GM06990 (cell line): Measurements from ENCODE around the gene AASS.

Source experiments
- DNase-seq: peaks from one replicate; pipeline ENCODE4 v3.0.0-alpha.2; 2011; ENCODE audit not compliant: insufficient read length; ENCODE audit errors: extremely low read depth
- H3K27me3 ChIP-seq: replicated peaks from 2 replicates; pipeline ENCODE4 v1.6.0; 2011; ENCODE audit warnings: low read length; ENCODE audit not compliant: control insufficient read depth, insufficient read depth
- H3K36me3 ChIP-seq: 2 replicates; pipeline ENCODE4 v1.5.1; 2011; ENCODE audit warnings: low read length; ENCODE audit not compliant: control insufficient read depth, insufficient read depth
- H3K4me3 ChIP-seq: replicated peaks from 2 replicates; pipeline ENCODE4 v1.5.1; 2011; ENCODE audit warnings: low read depth, mild to moderate bottlenecking, control low read depth, low read length
- TF ChIP-seq, protein P1 (sequence below): IDR thresholded peaks from 2 replicates; pipeline ENCODE4 v1.5.1; 2011; ENCODE audit warnings: low read length, control low read depth, mild to moderate bottlenecking, inconsistent platforms; ENCODE audit not compliant: insufficient read depth, poor library complexity, severe bottlenecking

The AASS gene

DNA sequence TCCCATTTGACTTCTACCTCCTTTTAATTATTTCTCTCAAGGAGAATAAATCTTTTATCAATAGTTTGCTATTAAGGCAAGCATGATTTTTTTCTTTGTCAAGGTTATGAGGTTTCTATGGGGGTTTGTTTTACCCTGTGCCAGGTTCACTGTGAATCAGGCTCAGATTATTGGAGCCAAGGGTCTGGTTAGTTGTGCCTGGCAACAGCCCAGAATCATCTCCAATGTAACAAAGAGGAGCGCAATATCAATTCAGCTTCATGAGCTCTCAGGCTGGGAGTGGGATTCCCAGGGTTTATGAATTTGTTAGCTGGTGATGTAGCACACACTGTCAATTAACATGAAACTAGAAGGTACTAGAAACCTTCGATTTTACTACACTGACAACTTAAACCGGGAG, 73.2 kb downstream of the AASS start:
- no peak overlapping the region for H3K4me3 ChIP-seq
- TF ChIP-seq, protein P1, sequence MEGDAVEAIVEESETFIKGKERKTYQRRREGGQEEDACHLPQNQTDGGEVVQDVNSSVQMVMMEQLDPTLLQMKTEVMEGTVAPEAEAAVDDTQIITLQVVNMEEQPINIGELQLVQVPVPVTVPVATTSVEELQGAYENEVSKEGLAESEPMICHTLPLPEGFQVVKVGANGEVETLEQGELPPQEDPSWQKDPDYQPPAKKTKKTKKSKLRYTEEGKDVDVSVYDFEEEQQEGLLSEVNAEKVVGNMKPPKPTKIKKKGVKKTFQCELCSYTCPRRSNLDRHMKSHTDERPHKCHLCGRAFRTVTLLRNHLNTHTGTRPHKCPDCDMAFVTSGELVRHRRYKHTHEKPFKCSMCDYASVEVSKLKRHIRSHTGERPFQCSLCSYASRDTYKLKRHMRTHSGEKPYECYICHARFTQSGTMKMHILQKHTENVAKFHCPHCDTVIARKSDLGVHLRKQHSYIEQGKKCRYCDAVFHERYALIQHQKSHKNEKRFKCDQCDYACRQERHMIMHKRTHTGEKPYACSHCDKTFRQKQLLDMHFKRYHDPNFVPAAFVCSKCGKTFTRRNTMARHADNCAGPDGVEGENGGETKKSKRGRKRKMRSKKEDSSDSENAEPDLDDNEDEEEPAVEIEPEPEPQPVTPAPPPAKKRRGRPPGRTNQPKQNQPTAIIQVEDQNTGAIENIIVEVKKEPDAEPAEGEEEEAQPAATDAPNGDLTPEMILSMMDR, result no peak
- no peak for DNase-seq
- H3K27me3 ChIP-seq, result no peaks in the 10 kb centered on the region
- no peaks in the 10 kb centered on the region for H3K36me3 ChIP-seq

DNA sequence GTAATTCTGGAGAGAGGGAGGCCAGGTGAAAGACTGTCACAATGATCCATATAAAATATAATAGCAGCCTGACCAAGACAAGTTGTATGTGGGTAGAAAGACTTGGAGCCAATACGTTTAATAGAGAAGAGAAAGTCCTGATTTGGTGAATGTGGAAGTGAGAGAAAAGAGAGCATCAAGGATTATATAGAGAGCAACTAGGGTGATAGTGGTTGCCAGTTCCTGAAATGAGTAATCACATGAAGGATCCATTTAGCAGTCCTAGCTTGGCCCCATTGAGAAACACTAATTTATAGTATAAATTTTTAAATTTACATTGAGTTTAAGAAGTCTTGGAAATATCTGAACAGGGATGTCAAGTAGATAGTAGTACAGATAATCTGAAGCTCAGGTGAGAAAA, 74.0 kb downstream of the AASS start:
- Histone ChIP-seq H3K27me3 (no peaks in the 10 kb centered on the region), H3K4me3 (no peak overlapping the region), H3K36me3 (no peaks in the 10 kb centered on the region)
- TF ChIP-seq, protein P1, result no peak
- DNase-seq, result no peak

DNA sequence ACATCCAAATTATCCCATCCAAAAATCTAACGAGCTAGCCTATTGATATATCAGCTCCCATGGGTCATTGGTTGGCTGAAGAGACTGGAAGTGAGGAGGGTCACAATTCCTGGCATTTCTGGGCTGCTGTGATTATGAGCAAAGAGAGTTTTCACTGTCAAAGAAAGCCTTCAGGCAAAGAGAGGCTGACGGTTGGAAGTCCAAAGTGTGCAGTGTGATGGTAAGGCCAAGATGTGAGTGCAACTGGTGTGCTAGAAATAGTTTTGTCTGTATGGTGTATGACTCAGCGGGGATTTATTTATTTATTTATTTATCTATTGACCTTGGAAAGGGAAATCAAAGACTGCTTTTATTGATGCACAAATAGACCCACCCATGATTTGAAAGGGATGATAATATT, 75.0 kb downstream of the AASS start:
- TF ChIP-seq, protein P1, result no peak

DNA sequence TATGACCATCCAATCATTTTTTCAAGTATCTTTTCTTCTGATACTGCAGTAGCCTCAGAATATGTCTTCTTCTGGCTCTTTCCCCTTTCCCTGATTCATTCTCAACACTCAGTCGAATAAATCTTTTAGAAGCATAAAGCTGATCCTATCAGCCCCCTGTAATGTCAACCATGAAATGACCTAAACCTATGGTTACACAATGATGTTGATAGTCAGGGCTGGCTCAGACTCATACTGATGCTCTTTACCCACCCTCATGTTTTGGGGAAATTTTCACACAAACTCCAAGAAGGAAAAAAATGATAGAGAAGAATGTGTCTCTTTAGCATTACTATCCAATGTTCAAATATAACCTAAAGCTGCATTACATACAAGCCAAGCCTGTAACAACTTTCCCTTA, 76.0 kb downstream of the AASS start:
- TF ChIP-seq, protein P1, result no peak
- Histone ChIP-seq H3K36me3 (no peaks in the 10 kb centered on the region), H3K4me3 (no peak overlapping the region), H3K27me3 (no peaks in the 10 kb centered on the region)
- DNase-seq, result no peak

More for the DNA sequence above, 75.0 kb downstream of the AASS start:
- H3K27me3 ChIP-seq, result no peaks in the 10 kb centered on the region
- no peaks in the 10 kb centered on the region for H3K36me3 ChIP-seq
- no peak overlapping the region for H3K4me3 ChIP-seq
- DNase-seq, result no peak

DNA sequence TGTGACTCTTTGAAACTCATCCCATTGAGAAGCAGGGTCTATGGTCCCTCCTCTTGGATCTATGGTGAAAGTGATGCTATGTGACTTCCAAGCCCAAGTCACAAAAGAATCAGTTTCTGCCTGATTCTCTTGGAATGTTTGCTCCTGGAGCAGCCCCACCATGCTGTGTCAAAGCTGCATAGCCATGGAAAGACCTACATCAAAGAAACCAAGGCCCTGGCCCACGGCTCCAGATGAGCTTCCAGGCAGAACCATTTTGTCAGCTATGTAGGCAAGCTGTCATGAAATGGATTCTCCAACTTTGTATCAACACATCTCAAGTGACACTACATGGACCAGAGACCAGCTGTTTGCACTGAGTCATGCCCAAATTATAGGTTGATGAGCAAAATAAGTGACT, 77.0 kb downstream of the AASS start:
- H3K36me3 ChIP-seq, result no peaks in the 10 kb centered on the region
- no peak for DNase-seq
- H3K4me3 ChIP-seq, result no peak overlapping the region
- H3K27me3 ChIP-seq, result no peaks in the 10 kb centered on the region
- TF ChIP-seq, protein P1, result no peak

DNA sequence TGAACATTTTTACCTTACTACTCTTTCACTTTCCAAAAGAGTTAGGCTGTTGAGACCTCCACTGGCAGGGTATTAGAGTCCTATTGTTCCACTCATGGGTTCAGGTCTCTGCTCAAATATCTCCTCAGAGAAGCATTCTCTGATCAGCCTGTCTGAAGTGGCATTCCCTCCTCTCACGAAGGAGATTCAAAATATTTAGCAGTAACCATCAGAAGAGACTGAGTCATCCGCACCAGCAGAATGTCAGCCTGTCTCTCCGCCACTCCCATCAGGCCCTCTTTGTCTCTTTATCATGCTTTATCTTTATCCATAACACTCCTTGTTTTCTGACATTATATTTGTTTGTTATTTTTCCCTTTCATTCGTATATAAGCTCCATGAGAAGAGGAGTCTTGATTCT, 79.1 kb downstream of the AASS start:
- TF ChIP-seq, protein P1, result no peak
- no peak overlapping the region for H3K4me3 ChIP-seq
- H3K27me3 ChIP-seq, result no peaks in the 10 kb centered on the region
- H3K36me3 ChIP-seq, result no peaks in the 10 kb centered on the region
- no peak for DNase-seq
